Effector memory CD8-positive, alpha-beta T cell (primary cell): ENCODE results near the gene USP12.
A peak's percentile ranks its signal among the peaks of the same experiment; 100 is the strongest.
"Not testable (repeated sequence)": the region's sequence is repeated elsewhere in the genome, so short reads cannot be mapped to it uniquely, and the experiment has no call there.

Experiments
- ATAC-seq: fragments of 150-1000 bp; cut with Tn5 transposase; replicated peaks from 2 replicates; pipeline ENCODE4 v1.10.0; 2021; ENCODE audit warnings: mild to moderate bottlenecking, moderate library complexity
- DNase-seq, 3 experiments: peaks; one replicate each; pipeline ENCODE4 v3.0.0; 2021
- H3K27ac Mint-ChIP-seq, 2 donors: one replicate each; pipeline ENCODE4 v1.8.0; 2022; ENCODE audit warnings: mild to moderate bottlenecking in 2 of 2, mixed read lengths in 2 of 2, moderate library complexity in 2 of 2
- H3K27me3 Mint-ChIP-seq, 2 donors: one replicate each; pipeline ENCODE4 v1.8.0; 2022; ENCODE audit warnings: mixed read lengths in 2 of 2
- H3K36me3 Mint-ChIP-seq: one replicate; pipeline ENCODE4 v1.8.0; 2022; ENCODE audit warnings: mild to moderate bottlenecking, moderate library complexity, mixed read lengths; ENCODE audit not compliant: insufficient read depth
- H3K4me1 Mint-ChIP-seq, 2 donors: one replicate each; pipeline ENCODE4 v1.8.0; 2022; ENCODE audit warnings: low read depth in 2 of 2, mixed read lengths in 2 of 2
- H3K4me3 Mint-ChIP-seq, 2 donors: one replicate each; pipeline ENCODE4 v1.8.0; 2022; ENCODE audit warnings: mild to moderate bottlenecking in 2 of 2, mixed read lengths in 2 of 2, moderate library complexity in 2 of 2
- H3K9me3 Mint-ChIP-seq, 2 donors: one replicate each; pipeline ENCODE4 v1.8.0; 2022; ENCODE audit warnings: mixed read lengths in 2 of 2

Gene USP12

GRCh38 chr13:27133889-27134288 is 37.7 kb downstream of the USP12 start:
- Mint-ChIP-seq H3K4me3 (no peak overlapping the region), H3K4me1 (peaks cover 31 to 55% of the 10 kb centered on the region in 2 donors), H3K27ac (peak overlapping the region; percentile 55 to 82)

GRCh38 chr13:27132538-27132937 is 39.1 kb downstream of the USP12 start:
- DNase-seq (no peak), ATAC-seq (no peak)
- peaks cover 33 to 59% of the 10 kb centered on the region in 2 donors for H3K4me1 Mint-ChIP-seq
- H3K36me3 Mint-ChIP-seq: peaks cover 7% of the 10 kb centered on the region
- H3K9me3 Mint-ChIP-seq: no peaks in the 10 kb centered on the region
- H3K27me3 Mint-ChIP-seq: no peaks in the 10 kb centered on the region
- peak overlapping the region; percentile 17 to 62 for H3K4me3 Mint-ChIP-seq
- H3K27ac Mint-ChIP-seq: peak overlapping the region; percentile 74 to 94

More at GRCh38 chr13:27133889-27134288, 37.7 kb downstream of the USP12 start:
- DNase-seq: no peak
- no peaks in the 10 kb centered on the region for H3K9me3 Mint-ChIP-seq
- no peaks in the 10 kb centered on the region for H3K27me3 Mint-ChIP-seq
- peaks cover 4% of the 10 kb centered on the region for H3K36me3 Mint-ChIP-seq
- ATAC-seq: no peak

DNA sequence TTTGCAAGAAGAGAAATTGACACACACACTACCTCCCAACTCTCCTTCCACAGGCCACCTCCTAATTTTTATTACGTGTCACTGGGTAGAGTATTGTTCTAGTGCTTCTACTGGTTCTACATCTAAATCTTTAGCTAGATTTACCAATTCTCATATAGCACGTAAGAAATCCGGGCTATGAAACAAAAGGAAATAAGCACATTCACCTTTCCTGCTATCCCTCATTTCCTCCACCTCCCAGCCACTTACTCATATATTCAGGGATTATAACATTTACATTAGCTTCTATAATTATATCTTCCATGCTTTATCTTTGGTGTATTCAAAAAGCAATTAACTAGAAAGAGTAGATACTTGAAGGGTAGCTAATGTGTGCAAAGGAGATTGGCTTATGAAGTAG is 39.7 kb downstream of the USP12 start:
- H3K4me1 Mint-ChIP-seq: peaks cover 39 to 63% of the 10 kb centered on the region in 2 donors

GRCh38 chr13:27130979-27131623 is 40.5 kb downstream of the USP12 start:
- Mint-ChIP-seq H3K27me3 (no peaks in the 10 kb centered on the region), H3K27ac (peak overlapping the region; percentile 74 to 94), H3K4me3 (peak overlapping the region; percentile 20 to 62), H3K4me1 (peaks cover 44 to 69% of the 10 kb centered on the region in 2 donors), H3K36me3 (peaks cover 10% of the 10 kb centered on the region), H3K9me3 (no peaks in the 10 kb centered on the region)
- DNase-seq: peak; percentile 55 to 60 (median 60)
- peak; percentile 96 for ATAC-seq

More for the DNA sequence above, 39.7 kb downstream of the USP12 start:
- Mint-ChIP-seq H3K36me3 (peaks cover 7% of the 10 kb centered on the region), H3K27me3 (no peaks in the 10 kb centered on the region), H3K9me3 (no peaks in the 10 kb centered on the region), H3K4me3 (peak overlapping the region; percentile 17 to 62), H3K27ac (peak overlapping the region; percentile 74 to 94)
- ATAC-seq (no peak), DNase-seq (no peak)

- no peak for ATAC-seq
- DNase-seq: no peak
- peaks cover 10% of the 10 kb centered on the region for H3K36me3 Mint-ChIP-seq
- H3K4me1 Mint-ChIP-seq: peaks cover 50 to 73% of the 10 kb centered on the region in 2 donors
- no peaks in the 10 kb centered on the region for H3K27me3 Mint-ChIP-seq
- no peaks in the 10 kb centered on the region for H3K9me3 Mint-ChIP-seq
- peak overlapping the region; percentile 20 to 62 for H3K4me3 Mint-ChIP-seq
- peak overlapping the region; percentile 35 to 74 for H3K27ac Mint-ChIP-seq
These were observed 41.2 kb downstream of the USP12 start for GRCh38 chr13:27130223-27130978.

DNA sequence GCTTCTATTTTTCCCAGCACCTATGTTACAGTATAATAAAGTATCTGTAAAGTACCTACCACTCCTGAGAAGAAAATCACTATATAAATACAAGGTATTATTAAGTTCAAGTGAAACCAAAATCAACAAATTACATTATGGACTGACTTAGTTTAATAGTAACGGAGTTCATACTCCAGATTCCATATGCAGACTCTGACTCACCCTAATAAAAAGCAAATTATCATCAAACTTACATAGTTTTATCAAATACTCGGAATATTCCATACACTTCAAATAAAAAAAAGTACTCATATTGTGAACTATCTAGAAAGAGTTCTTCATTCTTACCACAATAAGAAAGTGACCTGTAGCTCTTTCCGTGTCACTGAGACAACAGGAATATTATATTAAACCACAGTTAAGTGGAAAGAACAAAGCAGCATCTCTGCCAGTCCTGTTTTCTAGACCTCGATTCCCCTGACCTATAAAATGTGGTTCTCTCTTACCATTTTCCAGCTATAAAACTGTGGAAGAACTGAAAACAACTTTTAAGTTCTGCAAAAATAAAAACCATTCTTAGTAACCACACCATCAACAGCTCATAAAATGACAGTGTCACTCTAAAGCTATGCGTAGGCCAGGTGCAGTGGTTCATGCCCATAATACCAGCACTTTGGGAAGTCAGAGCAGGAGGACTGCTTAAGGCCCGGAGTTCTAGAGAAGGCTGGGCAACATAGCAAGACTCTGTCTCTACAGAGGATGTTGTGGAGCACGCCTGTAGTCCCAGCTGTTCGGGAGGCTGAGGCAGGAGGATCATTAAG is 42.6 kb downstream of the USP12 start:
- Mint-ChIP-seq H3K27ac (no peak overlapping the region), H3K4me1 (peaks cover 53 to 78% of the 10 kb centered on the region in 2 donors), H3K27me3 (no peaks in the 10 kb centered on the region), H3K4me3 (no peak overlapping the region), H3K9me3 (no peaks in the 10 kb centered on the region), H3K36me3 (peaks cover 10% of the 10 kb centered on the region)
- DNase-seq (no peak), ATAC-seq (no peak)

DNA sequence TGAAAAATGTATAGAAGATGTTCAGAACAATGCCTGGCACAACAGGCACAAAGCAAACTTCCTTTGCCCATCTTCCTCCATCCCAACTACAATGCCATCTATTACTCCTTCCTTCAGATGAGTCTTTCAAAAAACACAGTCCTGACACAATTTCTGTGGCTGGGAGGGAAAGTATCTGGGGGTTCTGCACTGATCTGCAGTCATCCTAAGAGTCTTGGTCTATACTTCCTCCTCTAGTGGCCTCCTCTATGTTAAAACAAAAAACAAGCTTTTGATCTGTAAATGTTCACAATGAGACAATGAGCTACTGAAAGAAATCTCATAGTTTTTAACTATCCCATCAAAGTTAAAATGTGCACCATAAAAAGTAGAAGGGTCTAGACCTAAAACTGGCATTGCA is 44.8 kb downstream of the USP12 start:
- ATAC-seq (no peak), DNase-seq (no peak)
- Mint-ChIP-seq H3K4me3 (no peak overlapping the region), H3K27ac (no peak overlapping the region), H3K27me3 (no peaks in the 10 kb centered on the region), H3K36me3 (peaks cover 10% of the 10 kb centered on the region), H3K9me3 (peaks cover 0 to 3% of the 10 kb centered on the region in 2 donors), H3K4me1 (peaks cover 40 to 62% of the 10 kb centered on the region in 2 donors)

- ATAC-seq: no peak
- DNase-seq: no peak
- Mint-ChIP-seq H3K36me3 (peaks cover 7% of the 10 kb centered on the region), H3K27ac (peak overlapping the region in 1 of 2 donors; percentile 71), H3K27me3 (no peaks in the 10 kb centered on the region), H3K9me3 (peaks cover 0 to 3% of the 10 kb centered on the region in 2 donors), H3K4me1 (peaks cover 36 to 58% of the 10 kb centered on the region in 2 donors), H3K4me3 (no peak overlapping the region)
These were observed 46.0 kb downstream of the USP12 start for GRCh38 chr13:27125357-27126282.

DNA sequence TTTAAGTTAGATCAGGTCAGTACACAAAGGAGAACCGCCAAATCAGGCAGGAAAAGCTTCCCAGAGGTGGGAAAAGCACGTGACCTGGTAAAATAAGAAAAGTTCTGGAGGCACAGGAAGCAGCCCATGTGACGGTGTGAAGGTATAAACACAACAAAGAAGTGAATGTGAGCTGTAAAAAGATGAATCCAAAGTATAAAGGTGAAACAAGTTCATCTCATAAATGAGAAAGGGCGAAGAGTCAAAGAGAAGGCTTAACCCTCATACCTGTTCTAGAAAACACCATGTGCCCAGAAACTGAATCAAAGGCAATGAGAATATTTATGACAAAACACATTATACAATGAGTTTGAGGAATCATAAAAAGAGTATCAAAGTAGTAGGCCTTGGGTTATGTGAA is 47.0 kb downstream of the USP12 start:
- Mint-ChIP-seq H3K27me3 (no peaks in the 10 kb centered on the region), H3K36me3 (peaks cover 6% of the 10 kb centered on the region), H3K4me1 (peaks cover 34 to 61% of the 10 kb centered on the region in 2 donors), H3K4me3 (no peak overlapping the region), H3K9me3 (peaks cover 0 to 3% of the 10 kb centered on the region in 2 donors), H3K27ac (peak overlapping the region in 1 of 2 donors; percentile 8)
- DNase-seq: no peak
- no peak for ATAC-seq

DNA sequence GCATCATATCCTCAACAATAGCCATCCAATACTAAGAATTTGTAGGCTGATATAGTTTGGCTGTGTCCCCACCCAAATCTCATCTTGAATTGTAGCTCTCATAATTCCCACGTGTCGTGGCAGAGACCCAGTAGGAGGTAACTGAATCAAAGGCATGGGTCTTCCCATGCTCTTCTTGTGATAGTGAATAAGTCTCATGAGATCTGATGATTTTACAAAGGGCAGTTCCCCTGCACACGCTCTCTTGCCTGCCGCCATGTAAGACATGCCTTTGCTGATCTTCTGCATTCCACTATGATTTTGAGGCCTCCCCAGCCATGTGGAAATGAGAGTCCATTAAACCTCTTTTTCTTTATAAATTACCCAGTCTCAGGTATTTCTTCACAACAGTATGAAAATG is 48.2 kb downstream of the USP12 start:
- not testable (repeated sequence) for H3K27me3 Mint-ChIP-seq, DNase-seq, H3K4me3 Mint-ChIP-seq, ATAC-seq, H3K36me3 Mint-ChIP-seq, H3K9me3 Mint-ChIP-seq
- H3K4me1 Mint-ChIP-seq: peaks cover 38 to 62% of the 10 kb centered on the region in 2 donors
- peak overlapping the region in 1 of 2 donors; percentile 59 for H3K27ac Mint-ChIP-seq

DNA sequence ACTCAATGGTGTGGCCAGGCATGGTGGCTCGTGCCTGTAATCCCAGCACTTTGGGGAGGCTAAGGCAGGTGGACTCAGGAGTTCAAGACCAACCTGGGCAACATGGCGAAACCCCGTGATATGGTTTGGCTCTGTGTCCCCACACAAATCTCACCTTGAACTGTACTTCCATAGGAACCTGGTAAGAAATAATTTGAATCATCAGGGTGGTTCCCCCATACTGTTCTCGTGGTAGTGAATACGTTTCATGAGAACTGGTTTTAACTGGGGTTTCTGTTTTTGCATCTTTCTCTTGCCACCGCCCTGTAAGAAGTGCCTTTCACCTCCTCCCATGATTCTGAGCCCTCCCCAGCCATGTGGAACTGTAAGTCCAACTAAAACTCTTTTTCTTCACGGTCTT is 49.6 kb downstream of the USP12 start:
- DNase-seq: no peak
- Mint-ChIP-seq H3K36me3 (peaks cover 3% of the 10 kb centered on the region), H3K27me3 (no peaks in the 10 kb centered on the region), H3K9me3 (peaks cover 0 to 3% of the 10 kb centered on the region in 2 donors), H3K4me1 (peaks cover 30 to 53% of the 10 kb centered on the region in 2 donors), H3K27ac (peak overlapping the region in 1 of 2 donors; percentile 3), H3K4me3 (no peak overlapping the region)
- no peak for ATAC-seq

DNA sequence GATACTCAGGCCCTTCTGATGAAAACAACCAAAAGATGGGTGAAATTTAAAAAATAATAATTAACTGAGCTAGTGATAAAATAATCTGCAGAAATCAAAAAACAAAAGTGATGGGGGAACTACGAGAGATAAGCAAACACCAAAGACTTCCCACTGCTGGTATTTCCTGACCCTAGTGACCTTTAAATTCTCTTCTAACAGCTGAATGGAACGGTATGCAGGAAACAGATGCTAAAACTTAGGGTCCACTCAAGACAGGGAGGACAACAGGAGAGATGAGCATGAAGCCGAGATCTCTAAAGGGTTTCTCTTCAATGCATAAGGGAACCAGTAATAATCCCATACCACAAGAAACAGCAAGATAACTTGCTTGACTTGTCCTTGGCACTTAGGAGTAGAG is 50.8 kb downstream of the USP12 start:
- ATAC-seq (no peak), DNase-seq (no peak)
- H3K4me1 Mint-ChIP-seq: peaks cover 20 to 48% of the 10 kb centered on the region in 2 donors
- H3K36me3 Mint-ChIP-seq: peaks cover 3% of the 10 kb centered on the region
- no peaks in the 10 kb centered on the region for H3K27me3 Mint-ChIP-seq
- H3K27ac Mint-ChIP-seq: peak overlapping the region; percentile 3 to 36
- peaks cover 0 to 3% of the 10 kb centered on the region in 2 donors for H3K9me3 Mint-ChIP-seq
- no peak overlapping the region for H3K4me3 Mint-ChIP-seq
